GM12891 (cell line): Measurements from ENCODE around the gene FOXS1.

Experiments
- POLR2A ChIP-seq: IDR thresholded peaks from 2 replicates; pipeline ENCODE4 v1.6.1; 2011; ENCODE audit warnings: low read depth, low read length, control low read depth
- POLR2AphosphoS5 ChIP-seq: IDR thresholded peaks from 2 replicates; pipeline ENCODE4 v1.6.1; 2011; ENCODE audit warnings: low read depth, low read length, control low read depth
- POU2F2 ChIP-seq: IDR thresholded peaks from 2 replicates; pipeline ENCODE4 v1.6.1; 2011; ENCODE audit warnings: low read depth, mild to moderate bottlenecking, control low read depth, low read length, moderate library complexity
- SPI1 ChIP-seq: IDR thresholded peaks from 2 replicates; pipeline ENCODE4 v1.6.1; 2011; ENCODE audit warnings: low read depth, low read length, control low read depth
- TAF1 ChIP-seq: IDR thresholded peaks from 2 replicates; pipeline ENCODE4 v1.6.1; 2011; ENCODE audit warnings: low read depth, low read length, control low read depth

- no peak for TF ChIP-seq POLR2AphosphoS5
- no peak for TF ChIP-seq TAF1
- TF ChIP-seq POLR2A = no peak
- TF ChIP-seq SPI1 = no peak
- no peak for TF ChIP-seq POU2F2
These were observed 35.7 kb downstream of the FOXS1 start for GRCh38 chr20:31809661-31810060.
